ENCODE data around the gene MACF1.

GRCh38 chr1:39293375-39294070 lies 89.0 kb downstream of the MACF1 start:
- TF ChIP-seq CTCF (IDR thresholded peaks at IDR 0.05) (no peak), POLR2A (IDR thresholded peaks at IDR 0.05) (no peak), POLR2AphosphoS5 (IDR thresholded peaks at IDR 0.05) (no peak)

Data from breast epithelium (tissue), 3 donors.